ENCODE measurements around the gene CYLD.

DNA sequence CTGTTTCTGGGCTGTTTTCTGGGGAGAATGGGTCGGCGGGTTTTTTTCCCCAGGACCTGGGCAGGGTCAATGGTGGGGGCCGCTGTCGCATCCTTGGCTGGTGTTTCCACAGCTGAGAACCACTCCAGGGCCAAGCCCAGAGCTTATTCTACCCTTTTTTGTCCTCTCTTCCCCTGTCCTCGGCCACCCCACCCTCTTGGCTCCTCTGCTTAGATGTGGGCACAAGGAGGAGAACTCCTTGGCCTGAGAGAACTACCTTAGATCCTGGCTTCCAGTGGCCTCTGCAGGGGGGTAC, 44.5 kb upstream of the CYLD start:
- TF ChIP-seq, protein P1, sequence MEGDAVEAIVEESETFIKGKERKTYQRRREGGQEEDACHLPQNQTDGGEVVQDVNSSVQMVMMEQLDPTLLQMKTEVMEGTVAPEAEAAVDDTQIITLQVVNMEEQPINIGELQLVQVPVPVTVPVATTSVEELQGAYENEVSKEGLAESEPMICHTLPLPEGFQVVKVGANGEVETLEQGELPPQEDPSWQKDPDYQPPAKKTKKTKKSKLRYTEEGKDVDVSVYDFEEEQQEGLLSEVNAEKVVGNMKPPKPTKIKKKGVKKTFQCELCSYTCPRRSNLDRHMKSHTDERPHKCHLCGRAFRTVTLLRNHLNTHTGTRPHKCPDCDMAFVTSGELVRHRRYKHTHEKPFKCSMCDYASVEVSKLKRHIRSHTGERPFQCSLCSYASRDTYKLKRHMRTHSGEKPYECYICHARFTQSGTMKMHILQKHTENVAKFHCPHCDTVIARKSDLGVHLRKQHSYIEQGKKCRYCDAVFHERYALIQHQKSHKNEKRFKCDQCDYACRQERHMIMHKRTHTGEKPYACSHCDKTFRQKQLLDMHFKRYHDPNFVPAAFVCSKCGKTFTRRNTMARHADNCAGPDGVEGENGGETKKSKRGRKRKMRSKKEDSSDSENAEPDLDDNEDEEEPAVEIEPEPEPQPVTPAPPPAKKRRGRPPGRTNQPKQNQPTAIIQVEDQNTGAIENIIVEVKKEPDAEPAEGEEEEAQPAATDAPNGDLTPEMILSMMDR (IDR thresholded peaks at IDR 0.05) = no peak
- TF ChIP-seq POLR2A (IDR thresholded peaks at IDR 0.05) (no peak), POLR2AphosphoS5 (IDR thresholded peaks at IDR 0.05; ENCODE audit: insufficient read depth in 1 of 2, low read depth in 1 of 2) (no peak)

All from vagina (tissue), 2 donors.